SK-MEL-5 (cell line): ENCODE results near the gene CHAD. TPM values are rescaled to one million over a fixed set of nuclear protein-coding genes. Genes with fewer than 3 reads are reported as not detected.
A peak's percentile ranks its signal among the peaks of the same experiment; 100 is the strongest.

Experiments
- DNase-seq: peaks from one replicate; pipeline ENCODE4 v3.0.0-alpha.2; 2016; ENCODE audit warnings: low read depth, low spot score
- in situ Hi-C: cut with HindIII; loops from 2 replicates; pipeline ENCODE4 v1.10.0; 2016; ENCODE audit warnings: low sequenced_read_pairs, high pct_unique_total_duplicates, low pct_unique_long_range_greater_than_20kb
- total RNA-seq: library from RNA; depleted of rRNA; stranded (reverse); fragments of >200 nt; shearing (Covaris generic); gene quantifications from 2 replicates; pipeline ENCODE4 v1.2.3, GENCODE V29; 2014

CHAD gene
- total RNA-seq, 1 experiment from 2014 or later = not detected

DNA sequence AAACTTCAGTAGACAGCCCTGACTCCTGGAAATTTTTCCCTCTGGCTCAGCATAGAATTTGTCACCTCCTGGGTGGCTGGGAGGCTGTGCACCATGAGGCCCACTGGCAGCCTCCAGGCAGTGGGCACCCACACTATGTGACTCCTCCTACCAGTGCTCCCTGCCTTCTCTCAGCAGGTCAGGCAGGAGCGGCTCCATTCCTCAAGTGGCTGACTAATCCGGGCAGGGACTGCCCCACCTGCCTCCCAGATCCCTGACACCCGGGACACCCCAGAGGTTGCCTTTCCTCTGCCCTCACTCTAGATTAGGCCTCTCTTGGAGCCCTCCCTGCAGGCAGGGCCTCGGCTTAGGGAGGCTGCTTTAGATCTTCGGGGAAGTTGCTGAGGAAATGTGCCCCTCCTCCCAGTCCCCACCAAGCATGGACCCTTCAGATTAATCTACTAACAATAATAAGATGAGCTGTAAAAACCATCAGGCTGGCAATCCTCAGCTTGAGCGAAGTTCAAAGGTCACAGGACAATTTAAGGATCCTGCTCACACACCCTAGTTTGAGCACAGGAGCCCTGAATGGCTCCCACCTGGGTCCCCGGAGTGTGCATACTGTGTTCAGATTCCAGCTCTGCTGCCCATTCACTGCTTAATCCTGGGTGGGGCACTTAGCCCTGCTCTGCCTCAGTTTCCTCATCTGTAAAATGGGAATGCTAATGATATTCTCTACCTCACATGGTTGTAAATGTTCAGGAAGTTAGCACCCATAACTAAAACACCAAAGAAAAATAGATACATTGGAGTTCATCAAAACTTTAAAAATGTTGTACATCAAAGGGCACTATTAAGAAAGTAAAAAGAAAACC lies 29.6 kb upstream of the CHAD start:
- in situ Hi-C loops = no loop called here
- DNase-seq = no peak

GRCh38 chr17:50495918-50496317 lies 27.2 kb upstream of the CHAD start:
- in situ Hi-C loops = no loop called here
- DNase-seq = no peak

DNA sequence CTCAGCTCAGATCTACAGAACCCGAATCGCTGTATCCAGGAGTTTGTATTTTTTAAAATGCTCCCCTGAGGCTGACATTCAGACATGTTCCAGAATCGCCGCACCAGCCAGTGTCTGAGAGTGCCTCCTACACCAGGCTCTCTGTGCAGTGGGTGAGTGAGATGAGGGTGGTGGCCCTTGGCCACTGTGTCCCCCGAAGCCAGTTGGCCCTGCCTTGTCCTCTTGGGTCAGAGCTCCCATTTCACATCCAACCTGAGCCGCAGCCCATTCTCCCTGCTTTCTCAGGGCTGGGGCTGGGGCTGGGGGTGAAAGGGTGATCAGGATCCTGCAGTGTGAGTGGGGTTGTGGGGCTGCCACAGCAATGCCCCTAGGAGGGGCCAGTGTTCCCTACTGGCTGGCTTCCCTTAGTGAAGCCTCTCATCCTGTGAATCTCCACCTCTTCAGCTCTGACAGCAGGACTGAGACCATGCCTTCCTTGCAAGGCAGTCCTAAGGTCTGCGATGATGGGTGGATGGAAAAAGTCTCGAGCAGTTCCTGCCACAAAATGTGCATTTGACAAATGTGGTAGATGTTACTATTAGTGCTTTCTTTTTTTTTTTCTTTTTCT lies 26.6 kb upstream of the CHAD start:
- DNase-seq = no peak
- in situ Hi-C loops = no loop called here

GRCh38 chr17:50493744-50494143 lies 25.1 kb upstream of the CHAD start:
- in situ Hi-C loops = no loop called here

GRCh38 chr17:50492214-50492613 lies 23.5 kb upstream of the CHAD start:
- in situ Hi-C loops = no loop called here
- DNase-seq = no peak

More at GRCh38 chr17:50493744-50494143, 25.1 kb upstream of the CHAD start:
- DNase-seq = no peak

GRCh38 chr17:50491505-50491904 lies 22.8 kb upstream of the CHAD start:
- in situ Hi-C loops = no loop called here
- no peak for DNase-seq

DNA sequence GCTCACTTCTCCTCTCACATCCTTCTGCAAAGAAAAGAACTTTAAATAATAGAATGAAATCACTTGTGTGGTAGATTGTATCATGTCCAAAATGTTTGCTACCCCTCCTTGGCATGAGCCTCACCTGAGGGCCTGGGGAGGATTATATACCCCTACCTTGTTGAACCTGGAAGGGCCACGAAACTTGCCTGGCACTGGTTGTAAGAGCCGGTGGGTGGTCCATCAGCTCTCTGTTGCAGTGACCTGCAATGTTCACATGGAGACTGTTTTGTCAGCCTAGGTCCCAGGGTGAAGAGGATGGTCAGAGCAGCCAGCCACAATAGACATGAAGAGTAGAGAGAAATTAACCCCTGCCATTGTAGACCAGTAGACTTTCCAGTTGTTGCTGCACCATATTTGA lies 20.2 kb upstream of the CHAD start:
- in situ Hi-C loops = no loop called here
- no peak for DNase-seq

GRCh38 chr17:50487213-50488096 lies 18.8 kb upstream of the CHAD start:
- in situ Hi-C loops = no loop called here
- no peak for DNase-seq

DNA sequence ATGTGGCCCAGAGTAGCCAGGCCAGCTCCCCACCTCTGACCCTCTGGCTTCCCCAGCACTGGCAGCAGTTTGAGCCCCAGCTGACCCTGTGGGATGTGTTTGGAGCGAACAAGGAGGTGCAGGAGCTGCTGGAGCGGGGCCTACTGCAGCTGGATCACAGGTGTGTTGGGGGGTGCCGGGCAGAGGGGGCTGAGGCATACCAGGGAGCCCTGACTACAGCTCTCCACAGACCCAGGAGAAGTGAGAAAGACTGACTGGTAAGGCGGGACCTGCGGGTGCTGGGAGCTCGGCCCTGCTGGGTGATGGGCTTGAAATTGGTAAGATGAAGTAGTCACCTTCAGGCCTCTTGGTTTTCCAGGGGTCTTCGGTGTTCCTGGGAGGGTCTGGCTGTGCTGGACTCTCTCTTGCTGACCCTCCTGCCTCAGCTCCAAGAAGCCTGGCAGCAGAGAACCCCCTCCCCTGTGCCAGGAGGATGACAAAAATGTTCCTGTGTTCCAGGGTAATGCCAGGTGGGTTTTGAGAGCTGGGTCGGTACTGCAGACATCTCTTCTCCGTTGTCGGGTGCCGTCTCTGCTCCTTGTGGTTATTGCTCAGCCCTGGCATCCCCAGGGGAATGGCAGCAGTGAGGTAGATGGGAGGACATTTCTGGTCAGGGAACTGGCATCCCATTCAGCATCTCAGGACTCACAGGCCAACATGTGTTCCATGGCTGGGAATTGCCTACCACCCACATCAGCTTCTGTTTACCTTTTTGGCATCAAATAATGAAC lies 15.9 kb upstream of the CHAD start:
- in situ Hi-C loops = no loop called here
- DNase-seq = no peak

- no peak for DNase-seq
- in situ Hi-C loops = no loop called here
These were observed 14.6 kb upstream of the CHAD start for GRCh38 chr17:50483266-50483665.

GRCh38 chr17:50482516-50482915 lies 13.8 kb upstream of the CHAD start:
- in situ Hi-C loops = no loop called here

DNA sequence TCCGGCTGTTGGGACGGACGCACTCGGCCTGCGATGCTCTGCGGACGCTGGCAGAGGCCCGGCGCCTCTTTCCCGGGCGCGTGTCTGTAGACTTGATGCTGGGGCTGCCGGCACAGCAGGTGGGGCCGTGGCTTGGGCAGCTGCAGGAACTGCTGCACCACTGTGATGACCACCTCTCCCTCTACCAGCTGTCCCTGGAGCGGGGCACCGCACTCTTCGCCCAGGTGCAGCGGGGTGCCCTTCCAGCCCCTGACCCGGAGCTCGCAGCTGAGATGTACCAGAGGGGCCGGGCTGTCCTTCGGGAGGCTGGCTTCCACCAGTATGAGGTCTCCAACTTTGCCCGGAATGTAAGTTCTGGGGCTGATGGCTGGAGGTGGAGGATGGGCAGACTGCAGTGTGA lies 13.4 kb upstream of the CHAD start:
- DNase-seq = no peak
- in situ Hi-C loops = no loop called here

More at GRCh38 chr17:50482516-50482915, 13.8 kb upstream of the CHAD start:
- DNase-seq = peak; percentile 96

- in situ Hi-C loops = no loop called here
These were observed 13.0 kb upstream of the CHAD start for GRCh38 chr17:50481648-50482047.

GRCh38 chr17:50480854-50481490 lies 12.3 kb upstream of the CHAD start:
- in situ Hi-C loops = no loop called here
- DNase-seq = no peak

More at GRCh38 chr17:50481648-50482047, 13.0 kb upstream of the CHAD start:
- DNase-seq = no peak

DNA sequence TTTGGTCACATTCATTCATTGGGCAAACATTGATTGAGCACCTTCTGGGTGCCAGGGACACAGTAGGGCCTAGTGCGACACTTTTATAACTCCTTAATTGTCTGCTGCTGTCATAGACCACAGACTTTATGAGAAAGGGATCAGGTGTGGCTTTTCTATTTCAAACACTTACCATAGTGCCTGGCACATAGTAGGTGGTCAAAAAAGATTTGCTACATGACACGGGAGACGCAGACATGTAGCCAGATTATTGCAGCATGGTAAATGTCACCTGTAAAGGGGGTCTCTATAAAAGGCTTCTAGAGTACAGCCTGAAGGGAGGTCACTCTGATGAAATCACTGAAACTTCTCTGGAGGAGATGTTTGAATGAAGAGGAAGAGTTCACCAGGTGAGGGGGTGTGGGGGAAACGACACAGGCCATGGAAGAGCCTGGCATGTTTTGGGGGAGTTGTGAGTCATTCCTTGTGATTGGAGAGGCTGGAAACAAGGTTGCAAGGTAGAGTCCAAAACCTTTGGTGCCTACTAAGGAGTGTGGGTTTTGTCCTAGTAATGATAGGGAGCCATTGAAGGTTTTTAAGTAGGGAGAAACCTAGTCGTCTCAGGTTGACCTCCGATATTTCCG lies 11.6 kb upstream of the CHAD start:
- in situ Hi-C loops = no loop called here

DNA sequence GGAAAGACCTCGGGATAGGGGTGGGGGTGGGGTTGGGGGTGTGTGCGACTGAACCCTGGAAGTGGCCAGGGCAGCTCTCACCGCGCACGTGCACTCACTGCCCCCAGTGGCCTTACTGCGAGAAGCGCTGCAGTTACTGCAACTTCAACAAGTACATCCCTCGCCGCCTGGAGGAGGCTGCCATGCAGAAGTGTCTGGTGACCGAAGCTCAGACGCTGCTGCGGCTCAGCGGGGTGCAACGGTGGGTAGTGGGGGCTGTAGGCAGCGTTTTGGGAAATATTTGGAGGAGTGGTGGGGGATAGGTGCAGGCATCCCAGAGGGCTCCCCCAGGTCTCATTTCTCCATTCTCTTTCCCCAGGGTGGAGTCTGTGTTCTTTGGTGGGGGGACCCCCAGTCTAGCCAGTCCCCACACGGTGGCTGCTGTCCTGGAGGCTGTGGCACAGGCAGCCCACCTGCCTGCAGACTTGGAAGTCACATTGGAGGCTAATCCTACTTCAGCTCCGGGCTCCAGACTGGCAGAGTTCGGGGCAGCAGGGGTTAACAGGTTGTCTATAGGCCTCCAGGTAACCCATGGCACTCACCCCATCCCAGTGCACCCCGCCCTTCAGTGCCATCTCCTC lies 11.0 kb upstream of the CHAD start:
- in situ Hi-C loops = no loop called here
- DNase-seq = peak; percentile 82

More for the DNA sequence above, 11.6 kb upstream of the CHAD start:
- DNase-seq = no peak
